Measurements from ENCODE around the gene FUT2.

DNA sequence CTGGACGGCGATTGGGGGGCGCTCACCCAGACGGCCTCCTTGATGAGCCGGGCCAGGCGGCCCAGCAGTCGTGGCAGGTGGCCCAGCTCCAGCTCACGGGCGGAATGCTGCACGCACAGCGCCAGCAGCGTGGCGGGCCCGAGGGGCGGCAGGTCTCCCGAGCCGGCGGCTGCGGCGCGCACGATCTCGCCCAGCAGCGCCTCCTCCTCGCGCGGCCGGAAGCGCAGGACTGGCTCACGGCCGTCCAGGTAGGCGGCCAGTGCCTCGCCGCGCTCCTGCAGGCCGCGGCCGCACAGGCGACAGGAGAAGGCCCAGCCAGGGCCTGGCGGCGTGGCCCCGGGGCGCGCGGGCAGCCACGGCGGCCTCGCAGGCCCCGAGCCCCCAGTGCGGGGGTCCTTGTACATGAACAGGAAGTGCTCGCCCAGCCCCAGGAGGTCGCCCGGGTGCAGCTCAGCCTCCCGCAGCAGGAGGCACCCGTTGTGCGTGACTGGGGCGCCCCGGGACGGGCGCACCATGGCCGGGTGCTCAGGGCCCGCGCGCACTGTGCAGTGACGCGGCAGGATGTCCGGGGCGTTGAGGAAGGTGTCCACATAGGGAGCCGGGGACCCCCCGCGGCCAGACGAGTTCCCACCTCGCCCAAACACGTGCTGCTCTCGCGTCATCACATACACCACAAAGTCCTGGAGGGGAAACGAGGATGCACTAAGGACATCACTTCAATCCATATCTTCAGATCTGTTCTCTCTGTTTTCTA is 33.3 kb downstream of the FUT2 start:
- TF ChIP-seq, protein P1, sequence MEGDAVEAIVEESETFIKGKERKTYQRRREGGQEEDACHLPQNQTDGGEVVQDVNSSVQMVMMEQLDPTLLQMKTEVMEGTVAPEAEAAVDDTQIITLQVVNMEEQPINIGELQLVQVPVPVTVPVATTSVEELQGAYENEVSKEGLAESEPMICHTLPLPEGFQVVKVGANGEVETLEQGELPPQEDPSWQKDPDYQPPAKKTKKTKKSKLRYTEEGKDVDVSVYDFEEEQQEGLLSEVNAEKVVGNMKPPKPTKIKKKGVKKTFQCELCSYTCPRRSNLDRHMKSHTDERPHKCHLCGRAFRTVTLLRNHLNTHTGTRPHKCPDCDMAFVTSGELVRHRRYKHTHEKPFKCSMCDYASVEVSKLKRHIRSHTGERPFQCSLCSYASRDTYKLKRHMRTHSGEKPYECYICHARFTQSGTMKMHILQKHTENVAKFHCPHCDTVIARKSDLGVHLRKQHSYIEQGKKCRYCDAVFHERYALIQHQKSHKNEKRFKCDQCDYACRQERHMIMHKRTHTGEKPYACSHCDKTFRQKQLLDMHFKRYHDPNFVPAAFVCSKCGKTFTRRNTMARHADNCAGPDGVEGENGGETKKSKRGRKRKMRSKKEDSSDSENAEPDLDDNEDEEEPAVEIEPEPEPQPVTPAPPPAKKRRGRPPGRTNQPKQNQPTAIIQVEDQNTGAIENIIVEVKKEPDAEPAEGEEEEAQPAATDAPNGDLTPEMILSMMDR (IDR thresholded peaks at IDR 0.05; ENCODE audit: low read depth, low read length): no peak
- TF ChIP-seq POLR2A (IDR thresholded peaks at IDR 0.05; ENCODE audit: extremely low read depth, insufficient read length): no peak
